ENCODE measurements around the gene OOSP4A.

Gene OOSP4A

GRCh38 chr11:59963733-59964132 is at the start of gene OOSP4A:
TSS of gene OOSP4A (plus strand) at chr11:59964033. CDS start at chr11:59964033, 0 bp downstream.
- DNase-seq (ENCODE audit: low read depth), result no peak

GRCh38 chr11:59918480-59918879 is 45.4 kb upstream of the OOSP4A start:
- DNase-seq (ENCODE audit: low read depth), result no peak

GRCh38 chr11:59918987-59919589 is 44.7 kb upstream of the OOSP4A start:
- DNase-seq (ENCODE audit: low read depth), result no peak

GRCh38 chr11:59923813-59924212 is 40.0 kb upstream of the OOSP4A start:
- DNase-seq (ENCODE audit: low read depth), result no peak

GRCh38 chr11:59931688-59932087 is 32.1 kb upstream of the OOSP4A start:
- no peak for DNase-seq (ENCODE audit: low read depth)

- no peak for DNase-seq (ENCODE audit: low read depth)
These were observed 25.7 kb upstream of the OOSP4A start, which contains the start of gene OOSP1 for GRCh38 chr11:59938132-59938531. TSS of gene OOSP1 (plus strand) at chr11:59938432. CDS start at chr11:59938455, 23 bp downstream.

- no peak for DNase-seq (ENCODE audit: low read depth)
These were observed 25.1 kb upstream of the OOSP4A start for GRCh38 chr11:59938718-59939117.

GRCh38 chr11:59939482-59939881 is 24.4 kb upstream of the OOSP4A start:
- no peak for DNase-seq (ENCODE audit: low read depth)

GRCh38 chr11:59941091-59941490 is 22.7 kb upstream of the OOSP4A start:
- DNase-seq (ENCODE audit: low read depth), result no peak

GRCh38 chr11:59943997-59944714 is 19.7 kb upstream of the OOSP4A start:
- no peak for DNase-seq (ENCODE audit: low read depth)

GRCh38 chr11:59944720-59945119 is 19.1 kb upstream of the OOSP4A start:
- DNase-seq (ENCODE audit: low read depth), result no peak

- DNase-seq (ENCODE audit: low read depth), result no peak
These were observed 10.2 kb upstream of the OOSP4A start for GRCh38 chr11:59953463-59954218.

- no peak for DNase-seq (ENCODE audit: low read depth)
These were observed 9.5 kb upstream of the OOSP4A start for GRCh38 chr11:59954219-59954847.

GRCh38 chr11:59957094-59957493 is 6.7 kb upstream of the OOSP4A start:
- no peak for DNase-seq (ENCODE audit: low read depth)

- no peak for DNase-seq (ENCODE audit: low read depth)
These were observed 3.1 kb upstream of the OOSP4A start for GRCh38 chr11:59960502-59961381.

GRCh38 chr11:59962107-59962482 is 1.7 kb upstream of the OOSP4A start:
- no peak for DNase-seq (ENCODE audit: low read depth)

- DNase-seq (ENCODE audit: low read depth), result no peak
These were observed 1.6 kb downstream of the OOSP4A start for GRCh38 chr11:59965424-59965823.

- DNase-seq (ENCODE audit: low read depth), result no peak
These were observed 2.4 kb downstream of the OOSP4A start for GRCh38 chr11:59966201-59966600.

GRCh38 chr11:59967677-59968394 is 4.0 kb downstream of the OOSP4A start:
- no peak for DNase-seq (ENCODE audit: low read depth)

GRCh38 chr11:59968395-59968783 is 4.6 kb downstream of the OOSP4A start:
- DNase-seq (ENCODE audit: low read depth), result no peak

- no peak for DNase-seq (ENCODE audit: low read depth)
These were observed 9.3 kb downstream of the OOSP4A start for GRCh38 chr11:59973097-59973496.
